ENCODE measurements around the gene APOBEC3C.

GRCh38 chr22:38997518-38997917 is 16.5 kb upstream of the APOBEC3C start:
- TF ChIP-seq, protein P1, sequence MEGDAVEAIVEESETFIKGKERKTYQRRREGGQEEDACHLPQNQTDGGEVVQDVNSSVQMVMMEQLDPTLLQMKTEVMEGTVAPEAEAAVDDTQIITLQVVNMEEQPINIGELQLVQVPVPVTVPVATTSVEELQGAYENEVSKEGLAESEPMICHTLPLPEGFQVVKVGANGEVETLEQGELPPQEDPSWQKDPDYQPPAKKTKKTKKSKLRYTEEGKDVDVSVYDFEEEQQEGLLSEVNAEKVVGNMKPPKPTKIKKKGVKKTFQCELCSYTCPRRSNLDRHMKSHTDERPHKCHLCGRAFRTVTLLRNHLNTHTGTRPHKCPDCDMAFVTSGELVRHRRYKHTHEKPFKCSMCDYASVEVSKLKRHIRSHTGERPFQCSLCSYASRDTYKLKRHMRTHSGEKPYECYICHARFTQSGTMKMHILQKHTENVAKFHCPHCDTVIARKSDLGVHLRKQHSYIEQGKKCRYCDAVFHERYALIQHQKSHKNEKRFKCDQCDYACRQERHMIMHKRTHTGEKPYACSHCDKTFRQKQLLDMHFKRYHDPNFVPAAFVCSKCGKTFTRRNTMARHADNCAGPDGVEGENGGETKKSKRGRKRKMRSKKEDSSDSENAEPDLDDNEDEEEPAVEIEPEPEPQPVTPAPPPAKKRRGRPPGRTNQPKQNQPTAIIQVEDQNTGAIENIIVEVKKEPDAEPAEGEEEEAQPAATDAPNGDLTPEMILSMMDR (IDR thresholded peaks at IDR 0.05; ENCODE audit: insufficient read depth, low read length, poor library complexity, severe bottlenecking): no peak
- TF ChIP-seq EZH2phosphoT487 (conservative IDR thresholded peaks at IDR 0.05; ENCODE audit: low read length): no peak
